Amniotic epithelial cell (primary cell): ENCODE results near the gene FAM161A.
"Not testable (repeated sequence)": the region's sequence is repeated elsewhere in the genome, so short reads cannot be mapped to it uniquely, and the experiment has no call there.

Experiments used
- DNase-seq: peaks from one replicate; pipeline ENCODE4 v3.0.0-alpha.2; 2010; ENCODE audit warnings: low read depth

Gene FAM161A

GRCh38 chr2:61853847-61854563 lies at the start of gene FAM161A:
FAM161A (minus strand) TSS chr2:61854060; CDS start chr2:61854041, 19 bp downstream.
- peak; percentile 78 for DNase-seq

- peak; percentile 85 for DNase-seq
Measured at GRCh38 chr2:61900281-61900680, 46.4 kb upstream of the FAM161A start.

- DNase-seq = peak; percentile 16
Measured at GRCh38 chr2:61898810-61899209, 45.0 kb upstream of the FAM161A start.

- DNase-seq = peak; percentile 64
Measured at GRCh38 chr2:61888267-61889055, 34.6 kb upstream of the FAM161A start, which contains the start of gene CCT4. CCT4 (minus strand) TSS chr2:61888656; CDS start chr2:61888507, 149 bp downstream.

- peak; percentile 46 for DNase-seq
Measured at GRCh38 chr2:61887717-61888266, 33.9 kb upstream of the FAM161A start.

GRCh38 chr2:61885896-61886603 lies 32.2 kb upstream of the FAM161A start:
- no peak for DNase-seq

- DNase-seq = no peak
Measured at GRCh38 chr2:61882850-61883249, 29.0 kb upstream of the FAM161A start.

GRCh38 chr2:61879351-61879750 lies 25.5 kb upstream of the FAM161A start:
- DNase-seq = not testable (repeated sequence)

GRCh38 chr2:61878761-61879160 lies 24.9 kb upstream of the FAM161A start:
- DNase-seq = no peak

- DNase-seq = no peak
Measured at GRCh38 chr2:61877571-61878245, 23.8 kb upstream of the FAM161A start.

- DNase-seq = no peak
Measured at GRCh38 chr2:61876400-61876799, 22.5 kb upstream of the FAM161A start.

GRCh38 chr2:61866482-61867089 lies 12.7 kb upstream of the FAM161A start:
- DNase-seq = not testable (repeated sequence)

GRCh38 chr2:61862085-61862484 lies 8.2 kb upstream of the FAM161A start:
- no peak for DNase-seq

- DNase-seq = no peak
Measured at GRCh38 chr2:61857224-61857623, 3.4 kb upstream of the FAM161A start.

- no peak for DNase-seq
Measured at GRCh38 chr2:61855318-61855613, 1.4 kb upstream of the FAM161A start.

- DNase-seq = peak; percentile 96
Measured at GRCh38 chr2:61854564-61855317, 881 bp upstream of the FAM161A start.

- DNase-seq = no peak
Measured at GRCh38 chr2:61853086-61853846, 594 bp downstream of the FAM161A start.

GRCh38 chr2:61851270-61851669 lies 2.6 kb downstream of the FAM161A start:
- DNase-seq = not testable (repeated sequence)

- no peak for DNase-seq
Measured at GRCh38 chr2:61845320-61845719, 8.5 kb downstream of the FAM161A start.

GRCh38 chr2:61841286-61841685 lies 12.6 kb downstream of the FAM161A start:
- no peak for DNase-seq
